Fibroblast of skin of back (primary cell): ENCODE measurements around the gene GLB1L.
"Not testable (repeated sequence)": the region's sequence is repeated elsewhere in the genome, so short reads cannot be mapped to it uniquely, and the experiment has no call there.

Experiments used
- DNase-seq: peaks from one replicate; pipeline ENCODE4 v3.0.0-alpha.2; 2013

GLB1L gene

GRCh38 chr2:219280651-219281050 is 35.4 kb upstream of the GLB1L start:
- no peak for DNase-seq

GRCh38 chr2:219279916-219280516 is 34.8 kb upstream of the GLB1L start:
- DNase-seq = no peak

GRCh38 chr2:219279151-219279915 is 34.1 kb upstream of the GLB1L start, which contains the start of gene DNAJB2:
Gene DNAJB2, plus strand, starts transcription at chr2:219279366. Its CDS starts 468 bp downstream, at chr2:219279834.
- peak; percentile 99 for DNase-seq

- no peak for DNase-seq
These were observed 33.5 kb upstream of the GLB1L start for GRCh38 chr2:219278655-219279150.

- peak; percentile 86 for DNase-seq
These were observed 32.7 kb upstream of the GLB1L start for GRCh38 chr2:219277703-219278654.

GRCh38 chr2:219274361-219274921 is 29.2 kb upstream of the GLB1L start:
- DNase-seq = peak; percentile 94

- DNase-seq = peak; percentile 28
These were observed 28.7 kb upstream of the GLB1L start for GRCh38 chr2:219273937-219274336.

GRCh38 chr2:219272995-219273394 is 27.8 kb upstream of the GLB1L start:
- DNase-seq = peak; percentile 17

GRCh38 chr2:219272356-219272755 is 27.1 kb upstream of the GLB1L start:
- no peak for DNase-seq

GRCh38 chr2:219271021-219271420 is 25.8 kb upstream of the GLB1L start:
- DNase-seq = no peak

GRCh38 chr2:219270055-219270372 is 24.8 kb upstream of the GLB1L start:
- DNase-seq = no peak

GRCh38 chr2:219269362-219270054 is 24.3 kb upstream of the GLB1L start:
- DNase-seq = no peak

- DNase-seq = no peak
These were observed 23.1 kb upstream of the GLB1L start for GRCh38 chr2:219268294-219268693.

GRCh38 chr2:219266886-219267285 is 21.6 kb upstream of the GLB1L start:
- DNase-seq = no peak

GRCh38 chr2:219266232-219266631 is 21.0 kb upstream of the GLB1L start:
- no peak for DNase-seq

- no peak for DNase-seq
These were observed 16.0 kb upstream of the GLB1L start for GRCh38 chr2:219261024-219261855.

GRCh38 chr2:219258942-219259341 is 13.7 kb upstream of the GLB1L start:
- DNase-seq = not testable (repeated sequence)

GRCh38 chr2:219254590-219255201 is 9.5 kb upstream of the GLB1L start:
- DNase-seq = no peak

- peak; percentile 59 for DNase-seq
These were observed 8.7 kb upstream of the GLB1L start, which contains the start of gene TUBA4A for GRCh38 chr2:219253753-219254589. Gene TUBA4A, minus strand, starts transcription at chr2:219253918. Its CDS starts 60 bp downstream, at chr2:219253858.
